Stimulated activated CD4-positive, alpha-beta T cell treated with anti-CD3 and anti-CD28 coated beads, TNF-alpha, amount 100 ng/mL, for 1 hour (primary cell): ENCODE measurements around the gene FARS2.

Experiments used
- DNase-seq, 3 donors: peaks; one replicate each; pipeline ENCODE4 v3.0.0-alpha.2; 2020; ENCODE audit warnings: low read depth in 3 of 3, low spot score in 1 of 3

FARS2 gene

GRCh38 chr6:5285526-5285925 lies 24.2 kb downstream of the FARS2 start:
- DNase-seq: no peak

GRCh38 chr6:5286780-5287179 lies 25.5 kb downstream of the FARS2 start:
- DNase-seq: no peak

GRCh38 chr6:5287205-5287965 lies 26.1 kb downstream of the FARS2 start:
- DNase-seq: no peak

- DNase-seq: no peak
Measured at GRCh38 chr6:5287966-5288297, 26.6 kb downstream of the FARS2 start.

GRCh38 chr6:5290097-5290496 lies 28.8 kb downstream of the FARS2 start:
- DNase-seq: no peak

- no peak for DNase-seq
Measured at GRCh38 chr6:5290500-5290899, 29.2 kb downstream of the FARS2 start.

GRCh38 chr6:5292154-5292553 lies 30.8 kb downstream of the FARS2 start:
- DNase-seq: no peak

GRCh38 chr6:5293692-5294091 lies 32.4 kb downstream of the FARS2 start:
- no peak for DNase-seq

- DNase-seq: no peak
Measured at GRCh38 chr6:5294392-5295211, 33.3 kb downstream of the FARS2 start.

- DNase-seq: no peak
Measured at GRCh38 chr6:5295623-5296022, 34.3 kb downstream of the FARS2 start.

- DNase-seq: no peak
Measured at GRCh38 chr6:5300206-5300764, 39.0 kb downstream of the FARS2 start.

- no peak for DNase-seq
Measured at GRCh38 chr6:5302220-5302946, 41.1 kb downstream of the FARS2 start.

- peak; percentile 10 to 24 (median 18) for DNase-seq
Measured at GRCh38 chr6:5302995-5303622, 41.8 kb downstream of the FARS2 start.

- no peak for DNase-seq
Measured at GRCh38 chr6:5303682-5304081, 42.4 kb downstream of the FARS2 start.

GRCh38 chr6:5305968-5306626 lies 44.8 kb downstream of the FARS2 start:
- DNase-seq: no peak

GRCh38 chr6:5307058-5307457 lies 45.7 kb downstream of the FARS2 start:
- no peak for DNase-seq

- no peak for DNase-seq
Measured at GRCh38 chr6:5308066-5308465, 46.8 kb downstream of the FARS2 start.

GRCh38 chr6:5314191-5314865 lies 53.0 kb downstream of the FARS2 start:
- DNase-seq: no peak

GRCh38 chr6:5315881-5316280 lies 54.6 kb downstream of the FARS2 start:
- no peak for DNase-seq

- no peak for DNase-seq
Measured at GRCh38 chr6:5316951-5317350, 55.6 kb downstream of the FARS2 start.
